HL-60/S4 treated with phorbol 12-myristate 13-acetate at 8.2 ng/mL for 4 days and 3 days (cell line): ENCODE data around the gene PPFIA2.

ENCODE experiments used
- in situ Hi-C: fragments of 300-500 bp; cut with MboI; formaldehyde crosslinking; loops from 2 replicates; pipeline ENCODE4 v1.15.0; 2022; ENCODE audit warnings: low sequenced_read_pairs

The PPFIA2 gene

GRCh38 chr12:81294325-81295190 is 464.6 kb downstream of the PPFIA2 start:
- in situ Hi-C loops = no loop called here

GRCh38 chr12:81288651-81289050 is 470.5 kb downstream of the PPFIA2 start:
- in situ Hi-C loops = no loop called here

- in situ Hi-C loops = no loop called here
These were observed 475.0 kb downstream of the PPFIA2 start for GRCh38 chr12:81284137-81284536.

- in situ Hi-C loops = no loop called here
These were observed 484.3 kb downstream of the PPFIA2 start for GRCh38 chr12:81274637-81275529.

GRCh38 chr12:81270385-81270784 is 488.8 kb downstream of the PPFIA2 start:
- in situ Hi-C loops = no loop called here

GRCh38 chr12:81263072-81263471 is 496.1 kb downstream of the PPFIA2 start:
- in situ Hi-C loops = no loop called here

- in situ Hi-C loops = no loop called here
These were observed 497.5 kb downstream of the PPFIA2 start for GRCh38 chr12:81261508-81262207.

- in situ Hi-C loops = no loop called here
These were observed 499.8 kb downstream of the PPFIA2 start for GRCh38 chr12:81259360-81259759.

- in situ Hi-C loops = no loop called here
These were observed 501.1 kb downstream of the PPFIA2 start for GRCh38 chr12:81257947-81258551.

- in situ Hi-C loops = no loop called here
These were observed 503.2 kb downstream of the PPFIA2 start for GRCh38 chr12:81255947-81256346.

GRCh38 chr12:81255456-81255855 is 503.7 kb downstream of the PPFIA2 start:
- in situ Hi-C loops = no loop called here

- in situ Hi-C loops = no loop called here
These were observed 505.8 kb downstream of the PPFIA2 start for GRCh38 chr12:81253360-81253759.

- in situ Hi-C loops = no loop called here
These were observed 506.9 kb downstream of the PPFIA2 start for GRCh38 chr12:81252228-81252627.

GRCh38 chr12:81249976-81250375 is 509.2 kb downstream of the PPFIA2 start:
- in situ Hi-C loops = no loop called here

- in situ Hi-C loops = no loop called here
These were observed 513.1 kb downstream of the PPFIA2 start for GRCh38 chr12:81245907-81246570.

- in situ Hi-C loops = no loop called here
These were observed 513.7 kb downstream of the PPFIA2 start for GRCh38 chr12:81245458-81245857.

- in situ Hi-C loops = no loop called here
These were observed 527.4 kb downstream of the PPFIA2 start for GRCh38 chr12:81231574-81232368.

- in situ Hi-C loops = no loop called here
These were observed 529.4 kb downstream of the PPFIA2 start for GRCh38 chr12:81229759-81230158.

GRCh38 chr12:81224626-81225025 is 534.5 kb downstream of the PPFIA2 start:
- in situ Hi-C loops = no loop called here
